ENCODE measurements around the gene MYT1.

- TF ChIP-seq, protein P1, sequence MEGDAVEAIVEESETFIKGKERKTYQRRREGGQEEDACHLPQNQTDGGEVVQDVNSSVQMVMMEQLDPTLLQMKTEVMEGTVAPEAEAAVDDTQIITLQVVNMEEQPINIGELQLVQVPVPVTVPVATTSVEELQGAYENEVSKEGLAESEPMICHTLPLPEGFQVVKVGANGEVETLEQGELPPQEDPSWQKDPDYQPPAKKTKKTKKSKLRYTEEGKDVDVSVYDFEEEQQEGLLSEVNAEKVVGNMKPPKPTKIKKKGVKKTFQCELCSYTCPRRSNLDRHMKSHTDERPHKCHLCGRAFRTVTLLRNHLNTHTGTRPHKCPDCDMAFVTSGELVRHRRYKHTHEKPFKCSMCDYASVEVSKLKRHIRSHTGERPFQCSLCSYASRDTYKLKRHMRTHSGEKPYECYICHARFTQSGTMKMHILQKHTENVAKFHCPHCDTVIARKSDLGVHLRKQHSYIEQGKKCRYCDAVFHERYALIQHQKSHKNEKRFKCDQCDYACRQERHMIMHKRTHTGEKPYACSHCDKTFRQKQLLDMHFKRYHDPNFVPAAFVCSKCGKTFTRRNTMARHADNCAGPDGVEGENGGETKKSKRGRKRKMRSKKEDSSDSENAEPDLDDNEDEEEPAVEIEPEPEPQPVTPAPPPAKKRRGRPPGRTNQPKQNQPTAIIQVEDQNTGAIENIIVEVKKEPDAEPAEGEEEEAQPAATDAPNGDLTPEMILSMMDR (IDR thresholded peaks at IDR 0.05), result no peak
- TF ChIP-seq POLR2A (IDR thresholded peaks at IDR 0.05) (no peak), POLR2AphosphoS5 (IDR thresholded peaks at IDR 0.05; ENCODE audit: insufficient read depth in 1 of 2, low read depth in 1 of 2) (no peak)
Observed at GRCh38 chr20:64260239-64260638, 96.0 kb downstream of the MYT1 start.
